ENCODE results near the gene PAQR9.
"Not testable (repeated sequence)": the region's sequence is repeated elsewhere in the genome, so short reads cannot be mapped to it uniquely, and the experiment has no call there.

Gene PAQR9

GRCh38 chr3:142963516-142964448 lies at the start of gene PAQR9:
Gene PAQR9 (minus strand): TSS chr3:142963674. CDS start chr3:142963336, 338 bp downstream.
- DNase-seq (ENCODE audit: low read depth in 2 of 2) = no peak

DNA sequence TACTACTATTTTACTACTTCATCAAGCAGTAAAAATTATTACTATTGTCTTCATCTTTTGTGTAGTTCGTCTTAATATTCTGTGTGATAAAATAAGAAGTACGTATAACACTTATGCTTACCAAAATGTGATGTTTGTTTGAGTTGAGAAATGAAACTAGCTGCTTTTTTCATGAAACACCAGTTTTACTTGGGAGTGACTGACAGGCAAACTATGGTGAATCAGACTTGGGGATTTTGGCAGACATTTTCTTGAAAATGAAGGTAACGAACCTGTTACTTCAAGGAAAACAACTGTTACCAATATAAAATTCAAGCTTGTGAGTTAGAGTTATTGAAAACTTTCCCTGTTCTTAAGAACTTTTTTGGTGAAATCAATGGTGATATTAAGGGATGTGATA lies 48.2 kb upstream of the PAQR9 start:
- DNase-seq (ENCODE audit: low read depth in 2 of 2) = no peak

DNA sequence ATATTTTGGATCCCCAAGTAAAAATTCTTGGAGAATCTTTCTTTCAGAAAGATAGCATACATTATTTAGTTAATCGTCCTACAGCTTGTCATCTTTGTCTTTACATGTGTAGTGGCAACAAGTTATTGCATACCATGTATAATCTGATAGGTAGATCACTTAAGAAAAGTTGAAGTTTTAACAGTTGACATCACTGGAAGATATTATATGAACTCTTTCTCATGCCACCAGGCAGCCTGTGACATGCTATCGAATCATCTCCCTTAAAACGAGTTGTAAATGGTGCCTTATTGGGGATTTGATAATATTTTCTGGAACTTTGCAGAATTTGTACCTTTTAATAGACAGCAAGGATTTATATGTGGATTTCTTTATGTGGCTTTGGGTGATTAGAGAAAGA lies 46.5 kb upstream of the PAQR9 start:
- DNase-seq (ENCODE audit: low read depth in 2 of 2) = no peak

- DNase-seq (ENCODE audit: low read depth in 2 of 2) = no peak
Observed at GRCh38 chr3:143004823-143005222, 41.3 kb upstream of the PAQR9 start.

DNA sequence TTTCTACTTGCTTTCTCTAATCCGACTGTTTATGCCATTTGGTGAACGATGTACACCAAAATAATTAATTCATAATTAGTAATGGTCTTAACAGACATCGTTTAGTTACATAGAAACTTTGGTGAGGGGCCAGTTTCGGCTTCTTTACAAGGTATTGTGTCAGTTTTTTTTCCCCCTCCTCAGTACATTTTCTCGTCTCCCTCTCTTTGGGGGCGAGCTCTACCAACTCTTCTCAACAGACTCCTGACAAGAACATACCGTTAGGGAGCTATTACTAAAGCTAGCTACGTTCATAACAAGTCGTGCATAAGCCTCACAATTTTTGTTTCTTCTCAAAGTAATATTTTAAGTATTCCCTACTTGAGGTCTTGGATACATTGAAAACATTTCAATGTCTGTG lies 39.3 kb upstream of the PAQR9 start:
- no peak for DNase-seq (ENCODE audit: low read depth in 2 of 2)

- no peak for DNase-seq (ENCODE audit: low read depth in 2 of 2)
Observed at GRCh38 chr3:143002083-143002712, 38.7 kb upstream of the PAQR9 start.

GRCh38 chr3:143001369-143002082 lies 38.1 kb upstream of the PAQR9 start, which contains the start of gene U2SURP:
Gene U2SURP (plus strand): TSS chr3:143001570. CDS start chr3:143001629, 59 bp downstream.
- DNase-seq (ENCODE audit: low read depth in 2 of 2) = peak; percentile 93 to 94

DNA sequence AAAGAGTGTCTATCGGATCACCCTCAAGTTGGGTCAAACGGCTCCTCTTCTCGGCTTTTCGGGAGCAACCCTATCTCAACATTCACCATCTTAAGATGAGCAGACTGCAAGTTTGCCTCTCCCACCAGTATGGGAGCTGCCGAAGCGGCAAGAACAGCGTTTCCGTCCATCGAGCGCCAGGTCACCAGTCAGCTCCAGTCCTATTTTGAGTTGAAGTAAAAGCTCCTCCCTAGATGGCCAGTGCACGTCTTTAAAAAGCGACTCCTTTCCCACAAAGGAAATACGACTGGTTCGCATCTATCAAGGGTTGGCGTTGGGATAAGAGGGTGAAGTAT lies 37.5 kb upstream of the PAQR9 start:
- no peak for DNase-seq (ENCODE audit: low read depth in 2 of 2)

- DNase-seq (ENCODE audit: low read depth in 2 of 2) = no peak
Observed at GRCh38 chr3:143000528-143000927, 37.1 kb upstream of the PAQR9 start.

DNA sequence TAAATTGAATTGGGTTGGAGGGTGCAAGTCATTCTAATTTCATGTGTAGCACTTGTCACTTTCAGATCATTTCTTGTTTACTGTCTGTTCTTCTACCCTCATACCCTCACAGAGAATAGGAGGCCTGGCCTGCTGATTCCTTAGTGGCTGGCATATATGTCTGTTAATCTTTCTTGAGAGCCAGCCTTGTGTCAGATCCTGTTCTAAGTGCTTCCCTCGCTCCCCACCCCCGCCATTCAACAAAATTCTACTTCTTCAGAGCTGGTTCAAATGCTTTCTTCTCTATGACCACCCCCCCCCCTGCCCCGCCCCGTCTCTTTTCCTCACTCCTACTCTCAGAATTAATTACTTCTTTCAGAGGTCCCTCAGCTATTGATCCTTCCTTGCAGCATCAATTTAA lies 36.4 kb upstream of the PAQR9 start:
- DNase-seq (ENCODE audit: low read depth in 2 of 2) = no peak

GRCh38 chr3:142998439-142998838 lies 35.0 kb upstream of the PAQR9 start:
- DNase-seq (ENCODE audit: low read depth in 2 of 2) = no peak

- DNase-seq (ENCODE audit: low read depth in 2 of 2) = no peak
Observed at GRCh38 chr3:142997330-142997729, 33.9 kb upstream of the PAQR9 start.

DNA sequence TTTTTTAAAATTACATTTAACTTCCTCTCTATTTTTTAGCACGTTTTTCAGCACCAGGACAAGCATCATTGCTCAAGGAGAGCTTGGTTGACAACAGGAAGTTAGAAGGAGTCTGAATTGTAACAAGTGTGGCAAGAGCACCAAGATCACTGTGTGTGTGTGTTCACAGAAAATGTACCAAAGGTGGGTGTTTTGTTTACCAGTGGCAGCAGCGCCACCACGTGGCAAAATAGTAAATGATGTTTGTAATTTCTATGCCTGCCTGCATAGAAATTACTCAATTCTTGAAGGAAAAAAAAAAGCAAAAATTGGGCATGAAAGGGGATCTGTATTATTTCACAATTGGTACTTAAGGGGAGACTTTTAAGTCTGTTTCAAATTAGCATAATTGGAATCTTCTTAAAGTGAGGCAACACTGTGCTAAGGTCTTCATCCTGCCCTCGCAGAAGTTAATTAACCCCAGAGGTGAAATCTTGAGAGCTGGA lies 30.5 kb upstream of the PAQR9 start:
- DNase-seq (ENCODE audit: low read depth in 2 of 2) = peak in 1 of 2 experiments; percentile 30

DNA sequence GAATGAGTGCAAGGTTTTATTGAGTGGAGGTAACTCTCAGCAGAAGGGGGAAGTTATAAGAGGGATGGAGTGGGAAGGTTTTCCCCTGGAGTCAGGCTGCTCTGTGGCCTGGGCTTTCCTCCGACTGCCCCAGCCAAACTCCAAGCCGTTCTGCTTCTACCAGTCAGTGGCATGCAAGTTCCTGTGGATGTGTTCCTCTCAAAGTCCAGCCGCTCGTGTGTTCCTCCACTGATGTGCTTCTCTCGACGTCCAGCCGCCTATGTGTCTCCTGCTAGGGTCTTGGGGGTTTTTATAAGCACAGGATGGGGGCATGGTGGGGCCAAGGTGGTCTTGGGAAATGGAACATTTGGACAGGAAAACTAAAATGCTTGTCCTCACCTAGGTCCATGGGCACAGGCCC lies 28.8 kb upstream of the PAQR9 start:
- no peak for DNase-seq (ENCODE audit: low read depth in 2 of 2)

DNA sequence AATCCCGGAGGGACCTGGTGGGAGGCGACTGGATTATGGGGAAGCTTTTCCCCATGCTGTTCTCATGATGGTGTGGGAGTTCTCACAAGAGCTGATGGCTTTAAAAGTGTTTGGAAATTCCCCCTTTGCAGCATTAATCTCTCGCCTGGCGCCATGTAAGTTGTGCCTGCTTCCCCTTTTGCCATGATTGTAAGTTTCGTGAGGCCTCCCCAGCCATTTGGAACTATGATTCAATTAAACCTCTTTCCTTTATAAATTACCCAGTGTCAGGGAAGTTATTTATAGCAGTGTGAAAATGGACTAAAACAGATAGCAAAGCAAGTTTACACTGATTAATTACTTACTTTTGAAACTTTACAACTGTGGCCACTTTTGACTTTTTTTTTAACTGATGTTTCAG lies 27.2 kb upstream of the PAQR9 start:
- no peak for DNase-seq (ENCODE audit: low read depth in 2 of 2)

DNA sequence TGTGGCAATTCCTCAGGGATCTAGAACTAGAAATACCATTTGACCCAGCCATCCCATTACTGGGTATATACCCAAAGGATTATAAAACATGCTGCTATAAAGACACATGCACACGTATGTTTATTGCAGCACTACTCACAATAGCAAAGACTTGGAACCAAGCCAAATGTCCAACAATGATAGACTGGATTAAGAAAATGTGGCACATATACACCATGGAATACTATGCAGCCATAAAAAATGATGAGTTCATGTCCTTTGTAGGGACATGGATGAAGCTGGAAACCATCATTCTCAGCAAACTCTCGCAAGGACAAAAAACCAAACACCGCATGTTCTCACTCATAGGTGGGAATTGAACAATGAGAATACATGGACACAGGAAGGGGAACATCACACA lies 25.4 kb upstream of the PAQR9 start:
- not testable (repeated sequence) for DNase-seq (ENCODE audit: low read depth in 2 of 2)

DNA sequence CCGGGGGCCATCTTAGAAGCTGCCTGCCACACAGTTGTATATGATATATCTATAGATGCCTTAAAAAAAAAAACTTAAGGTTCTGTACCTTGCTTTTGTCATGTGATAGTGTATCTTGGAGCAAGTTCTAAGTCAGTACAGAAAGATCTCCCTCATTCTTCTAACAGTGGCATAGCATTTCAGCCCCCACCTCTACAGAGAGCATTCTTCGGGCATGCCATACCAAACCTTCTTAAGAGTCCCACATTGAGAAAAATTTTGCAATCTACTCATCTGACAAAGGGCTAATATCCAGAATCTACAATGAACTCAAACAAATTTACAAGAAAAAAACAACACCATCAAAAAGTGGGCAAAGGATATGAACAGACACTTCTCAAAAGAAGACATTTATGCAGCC lies 24.7 kb upstream of the PAQR9 start:
- DNase-seq (ENCODE audit: low read depth in 2 of 2) = not testable (repeated sequence)

DNA sequence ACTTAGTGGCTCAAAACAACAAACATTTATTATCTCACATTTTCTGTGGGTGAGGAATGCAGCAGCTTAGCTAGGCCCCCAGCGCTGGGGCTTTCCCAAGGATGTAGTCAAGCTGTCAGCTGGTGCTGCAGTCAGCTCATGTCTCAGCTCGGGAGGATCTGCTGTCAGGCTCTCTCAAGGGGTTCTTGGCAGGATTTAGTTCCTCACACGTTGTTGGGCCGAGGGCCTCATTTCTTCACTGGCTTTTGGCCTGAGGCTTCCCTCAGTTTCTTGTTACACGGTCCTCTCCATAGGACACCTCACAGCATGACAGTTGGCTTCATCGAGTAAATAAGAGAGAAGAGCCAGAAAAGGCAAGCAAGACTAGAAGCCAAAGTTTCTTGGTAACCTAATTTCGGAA lies 24.2 kb upstream of the PAQR9 start:
- DNase-seq (ENCODE audit: low read depth in 2 of 2) = no peak

- no peak for DNase-seq (ENCODE audit: low read depth in 2 of 2)
Observed at GRCh38 chr3:142987080-142987700, 23.7 kb upstream of the PAQR9 start.

DNA sequence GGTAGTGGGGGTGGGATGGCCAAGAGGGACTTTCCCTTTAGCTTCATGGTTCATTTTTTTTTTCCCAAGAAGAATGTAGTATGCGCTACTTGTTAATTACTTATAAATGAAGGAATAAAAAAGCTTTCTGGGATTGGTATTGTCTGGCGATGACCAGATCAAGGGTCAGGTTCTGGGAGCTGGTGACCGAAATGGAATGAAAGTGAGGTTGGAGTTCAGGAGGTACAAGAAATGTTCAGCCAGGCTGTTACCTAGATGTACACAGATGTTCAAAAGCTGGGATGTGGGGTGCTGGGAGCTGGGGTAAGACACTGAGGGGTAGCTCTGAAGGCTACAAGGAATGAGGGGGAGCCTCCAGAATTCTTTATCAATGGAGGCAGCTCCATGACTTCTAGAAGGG lies 20.8 kb upstream of the PAQR9 start:
- no peak for DNase-seq (ENCODE audit: low read depth in 2 of 2)

GRCh38 chr3:142983318-142983717 lies 19.8 kb upstream of the PAQR9 start:
- DNase-seq (ENCODE audit: low read depth in 2 of 2) = no peak
